NCI-H146 treated with DMSO at 0.1 percent for 48 hours (cell line): Measurements from ENCODE around the gene PTMA.

ENCODE experiments used
- DNase-seq: peaks from one replicate; lab custom pipeline; 2025; ENCODE audit not compliant: unreplicated experiment; lab: John Stamatoyannopoulos, UW

Gene PTMA

DNA sequence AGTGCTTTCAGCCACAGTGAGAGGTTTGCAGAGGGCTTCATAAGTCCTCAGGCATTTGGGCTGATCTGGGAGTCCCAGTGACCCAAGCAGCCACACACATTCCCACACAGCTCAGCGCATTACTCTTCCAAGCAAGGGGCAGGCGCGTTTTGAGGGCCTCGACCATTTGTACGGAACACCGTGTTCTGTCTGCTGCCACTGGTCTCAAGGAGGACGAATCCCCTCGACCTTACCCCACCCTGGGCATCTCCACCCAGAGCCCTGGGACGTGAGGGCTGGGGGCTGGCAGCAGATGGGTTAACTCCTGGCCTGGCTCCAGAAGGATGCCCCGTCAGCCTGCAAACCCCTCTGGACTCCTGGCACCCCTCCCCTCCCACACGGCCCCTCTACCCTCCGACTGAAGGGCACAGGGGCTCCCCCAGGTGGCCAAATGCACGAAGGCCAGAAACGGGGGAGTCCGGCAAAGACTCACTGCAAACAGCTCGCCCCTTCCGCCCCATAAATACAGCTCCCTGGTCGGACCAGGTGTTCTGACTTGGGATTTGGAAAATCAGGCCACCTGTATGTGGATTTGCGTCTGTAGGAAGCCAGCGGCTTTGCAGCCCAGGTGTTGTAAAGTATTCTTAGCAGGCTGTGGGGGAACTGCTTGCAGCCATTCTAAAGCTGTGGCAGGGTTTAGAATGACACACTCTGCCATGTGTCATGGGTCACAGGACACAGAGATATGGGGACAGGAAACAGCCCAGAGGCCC is 33.6 kb upstream of the PTMA start:
- DNase-seq = peak; percentile 34

DNA sequence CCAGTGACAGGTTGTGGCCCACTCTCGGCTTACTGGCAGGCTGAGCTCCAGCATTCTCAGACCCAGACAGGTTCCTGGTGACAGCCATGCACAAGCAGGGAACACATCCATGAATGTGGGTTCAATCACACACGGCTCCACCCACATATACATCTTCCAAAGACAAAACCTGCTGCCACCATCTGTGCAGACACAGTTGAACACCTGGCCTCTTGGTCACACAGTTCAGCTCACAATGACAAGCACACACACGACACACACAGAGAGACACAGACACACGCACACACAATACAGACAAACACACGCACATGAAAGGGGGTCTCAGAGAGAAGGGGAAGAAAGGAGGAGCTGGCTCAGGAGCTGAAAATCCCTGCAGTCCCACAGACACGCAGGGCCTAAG is 32.1 kb upstream of the PTMA start:
- no peak for DNase-seq

- peak; percentile 44 for DNase-seq
Observed at GRCh38 chr2:231677632-231678104, 30.7 kb upstream of the PTMA start.

DNA sequence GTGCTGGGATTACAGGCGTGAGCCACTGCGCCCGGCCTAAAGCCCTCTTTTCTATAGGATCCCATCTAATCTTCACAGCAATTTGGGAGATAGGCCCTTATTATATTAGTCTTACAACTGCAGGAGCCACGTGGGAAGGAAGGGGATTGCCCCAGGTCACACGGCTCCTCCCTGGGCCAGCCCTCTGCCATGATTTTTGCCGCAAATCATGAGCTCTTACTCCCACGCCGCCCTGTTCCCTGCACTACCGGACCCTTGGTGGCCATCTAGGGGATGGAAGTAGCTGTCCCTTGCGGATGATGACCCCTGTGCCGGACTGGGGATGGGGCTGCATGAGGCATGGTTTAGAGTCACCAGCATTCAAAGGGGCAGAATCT is 28.4 kb upstream of the PTMA start:
- peak; percentile 77 for DNase-seq

DNA sequence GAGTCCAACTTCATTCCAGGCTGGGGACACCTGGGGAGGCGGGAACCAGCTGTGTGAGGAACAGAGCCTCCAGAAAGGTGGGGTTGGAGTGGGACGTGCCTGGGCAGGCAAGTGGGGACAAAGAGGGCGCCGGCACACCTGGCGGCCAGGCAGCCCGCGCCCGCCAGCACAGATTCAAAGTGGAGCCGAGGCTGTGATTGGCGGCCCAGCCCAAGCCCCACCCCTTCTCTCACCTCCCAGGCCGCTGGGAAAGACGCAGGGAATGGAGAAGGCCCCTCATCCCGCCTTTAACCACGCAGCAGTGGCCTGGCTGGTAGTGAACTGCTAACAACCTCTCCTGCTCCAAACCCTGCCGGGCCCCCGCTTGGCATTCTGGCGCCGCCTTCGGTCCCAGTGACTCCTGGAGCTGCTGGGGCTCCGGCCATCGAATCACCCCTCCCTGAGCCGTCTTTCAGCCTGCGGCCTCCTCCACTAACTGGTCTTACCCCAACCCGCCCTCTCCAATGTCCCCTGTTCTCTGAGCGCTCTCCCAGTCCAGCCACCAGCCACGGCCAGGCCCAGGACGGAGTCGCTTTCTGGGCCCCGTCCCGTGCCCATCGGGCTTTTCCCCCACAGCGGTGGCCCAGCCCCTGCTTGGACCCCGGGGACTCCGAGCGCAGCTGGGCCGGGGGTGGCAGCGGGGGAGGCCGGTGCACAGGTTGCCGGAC is 27.9 kb upstream of the PTMA start:
- peak; percentile 83 for DNase-seq

DNA sequence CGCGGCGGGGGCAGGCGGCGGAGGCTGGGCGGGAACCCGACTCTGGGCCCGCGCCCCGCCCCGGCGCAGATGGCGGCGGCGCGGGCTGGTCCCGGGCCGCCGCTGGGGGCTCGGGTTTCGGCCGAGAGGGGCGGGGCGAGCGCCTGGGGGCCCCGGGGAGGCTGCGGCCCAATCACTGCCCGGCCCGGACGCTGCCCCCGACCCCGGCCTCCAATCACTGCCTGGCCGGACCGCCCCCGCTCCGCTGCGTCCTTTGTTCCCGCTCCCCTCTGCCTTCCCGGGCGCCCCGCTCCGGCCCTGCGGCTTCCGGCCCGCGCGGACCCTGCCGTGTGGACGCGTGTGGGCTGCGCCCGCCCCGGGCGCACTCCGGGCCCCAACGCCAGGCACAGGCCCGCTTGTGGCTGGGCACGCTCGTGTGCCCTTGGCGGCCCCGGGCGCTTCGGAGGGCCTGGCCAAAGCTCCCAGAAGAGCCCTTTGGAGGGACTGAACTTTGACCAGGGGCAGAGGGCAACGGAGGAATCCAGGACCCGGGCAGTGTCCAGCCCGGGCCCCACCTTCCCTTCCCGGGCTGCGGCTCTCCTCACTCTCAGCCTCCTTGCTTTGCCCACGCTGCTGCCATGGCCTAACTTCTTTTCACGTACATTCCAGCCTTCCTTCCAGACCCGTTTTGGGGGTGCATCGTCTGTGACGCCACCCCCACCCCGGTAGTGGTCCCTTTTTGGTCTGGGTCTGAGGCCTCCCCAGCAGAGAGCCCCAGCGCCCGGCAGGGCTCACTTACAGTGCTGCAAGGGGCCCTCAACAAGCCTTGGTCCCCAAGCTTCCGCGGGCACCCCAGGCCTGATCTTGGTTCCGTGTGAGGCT is 27.1 kb upstream of the PTMA start:
- DNase-seq = peak; percentile 63

GRCh38 chr2:231682603-231683291 is 25.6 kb upstream of the PTMA start:
- DNase-seq = no peak

DNA sequence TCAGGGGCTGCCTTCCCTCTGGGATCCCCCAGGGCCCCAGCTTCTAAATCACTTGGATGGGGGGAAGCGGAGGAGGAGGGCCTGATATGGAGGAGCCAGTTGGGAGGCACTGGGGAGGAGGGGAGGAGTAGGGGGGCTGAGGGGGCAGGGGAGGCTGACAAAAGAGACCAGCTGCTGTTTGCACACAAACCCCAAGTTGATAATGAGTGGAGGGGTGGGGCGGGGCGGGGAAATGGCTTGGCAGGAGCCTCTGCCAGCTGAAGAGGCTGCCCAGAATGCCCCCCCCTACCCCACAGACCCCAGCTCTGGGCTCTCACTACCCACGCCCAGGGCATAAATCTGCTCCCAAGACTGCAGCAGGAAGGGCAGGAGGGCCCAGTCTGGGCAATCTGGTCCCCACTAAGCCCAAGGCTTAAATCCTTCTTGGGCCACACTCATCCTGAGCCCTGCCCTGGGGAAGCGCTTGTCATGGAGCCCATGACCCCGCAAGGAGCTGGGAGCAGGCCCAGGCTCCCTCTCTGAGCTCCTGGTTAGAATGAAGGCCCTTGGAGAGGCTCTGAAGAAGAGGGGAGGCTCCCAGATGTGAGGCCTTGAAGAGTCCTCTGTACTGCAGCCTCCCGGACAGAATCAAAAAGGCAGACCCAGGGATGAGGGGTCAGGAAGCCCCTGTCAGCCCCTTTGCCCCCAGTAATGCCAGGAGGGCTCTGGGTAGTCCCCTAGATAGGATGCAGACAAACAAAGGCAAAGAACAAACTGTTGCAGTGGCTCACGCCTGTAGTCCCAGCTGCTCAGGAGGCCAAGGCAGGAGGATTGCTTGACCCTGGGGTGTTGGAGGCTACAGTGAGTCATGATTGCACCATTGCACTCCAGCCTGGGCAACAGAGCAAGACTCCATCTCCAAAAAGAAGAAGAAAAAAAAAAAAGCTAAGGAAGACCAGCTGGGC is 24.8 kb upstream of the PTMA start:
- no peak for DNase-seq

- no peak for DNase-seq
Observed at GRCh38 chr2:231684314-231685223, 23.8 kb upstream of the PTMA start.

DNA sequence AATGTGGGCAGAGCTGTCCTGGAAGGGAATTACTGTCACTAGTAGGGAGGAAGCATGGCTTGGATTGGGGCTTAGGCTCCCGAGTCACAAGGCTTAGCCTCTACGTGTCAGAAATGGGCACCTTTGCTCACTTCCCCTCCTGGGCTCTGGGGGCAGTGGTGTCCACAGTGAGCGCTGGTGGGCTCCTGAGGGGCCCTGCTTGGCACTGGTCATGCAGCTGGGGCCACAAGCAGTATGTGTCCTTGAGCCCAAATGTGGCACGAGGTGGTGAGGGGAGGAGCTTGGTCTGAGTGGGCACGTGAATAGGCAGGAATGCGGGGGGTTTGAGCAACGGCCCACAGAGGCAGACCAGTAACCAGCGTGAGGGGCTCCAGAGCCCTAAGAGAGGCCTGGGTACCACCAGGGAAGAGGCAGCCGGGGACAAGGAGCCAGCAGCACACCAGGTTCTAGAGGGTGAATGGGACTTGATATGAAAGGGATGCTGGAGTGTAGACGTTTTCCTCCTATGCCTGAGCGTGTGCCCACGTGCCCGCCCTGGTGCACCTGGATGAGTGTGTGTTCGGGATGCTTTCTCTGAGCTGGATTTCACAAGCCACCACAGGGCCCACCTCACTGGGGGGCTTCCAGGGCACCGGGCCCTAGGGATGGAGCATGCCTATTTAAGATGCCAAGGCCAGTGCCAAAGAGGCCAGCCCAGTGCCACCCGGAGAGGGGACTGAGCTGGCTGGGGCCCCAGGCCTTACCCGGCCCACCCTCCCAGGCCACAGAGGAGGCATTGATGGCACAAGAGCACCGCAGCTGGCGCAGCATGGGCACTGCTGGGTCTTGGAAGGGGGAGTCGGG is 22.8 kb upstream of the PTMA start:
- no peak for DNase-seq

GRCh38 chr2:231686192-231687100 is 21.9 kb upstream of the PTMA start:
- no peak for DNase-seq

DNA sequence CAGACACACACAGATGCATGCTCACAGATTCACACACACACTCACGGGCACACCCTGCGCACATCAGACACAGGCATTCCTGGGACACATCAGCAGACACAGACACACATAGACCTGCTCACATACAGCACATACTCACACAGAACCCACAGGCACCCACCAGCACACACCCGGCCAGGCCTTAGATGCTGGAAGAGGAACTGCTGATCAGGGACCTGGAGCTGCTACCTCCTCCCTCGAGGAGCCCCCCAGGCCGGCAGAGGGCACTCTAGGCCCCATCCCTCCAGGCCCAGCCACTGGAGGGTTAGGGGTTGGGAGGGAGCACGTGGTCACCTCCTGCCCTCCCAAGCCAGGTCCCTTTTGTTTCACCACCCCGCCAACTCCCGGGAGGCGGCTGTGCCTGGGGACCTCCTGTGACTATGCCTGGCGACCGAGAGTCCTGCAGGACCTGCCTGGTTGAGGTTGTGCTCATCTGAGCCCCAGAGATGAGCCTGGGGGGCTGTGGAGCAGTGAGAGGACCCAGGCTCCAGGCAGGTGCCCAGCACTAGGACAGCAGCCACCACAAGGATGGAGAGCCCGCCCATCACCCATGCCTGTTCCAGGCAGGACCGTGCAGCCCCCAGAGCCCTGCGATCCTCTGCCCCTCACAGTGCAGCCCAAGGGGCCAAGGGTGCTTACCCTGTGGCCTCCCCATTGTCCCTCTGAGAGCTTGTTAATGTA is 21.0 kb upstream of the PTMA start:
- peak; percentile 52 for DNase-seq

DNA sequence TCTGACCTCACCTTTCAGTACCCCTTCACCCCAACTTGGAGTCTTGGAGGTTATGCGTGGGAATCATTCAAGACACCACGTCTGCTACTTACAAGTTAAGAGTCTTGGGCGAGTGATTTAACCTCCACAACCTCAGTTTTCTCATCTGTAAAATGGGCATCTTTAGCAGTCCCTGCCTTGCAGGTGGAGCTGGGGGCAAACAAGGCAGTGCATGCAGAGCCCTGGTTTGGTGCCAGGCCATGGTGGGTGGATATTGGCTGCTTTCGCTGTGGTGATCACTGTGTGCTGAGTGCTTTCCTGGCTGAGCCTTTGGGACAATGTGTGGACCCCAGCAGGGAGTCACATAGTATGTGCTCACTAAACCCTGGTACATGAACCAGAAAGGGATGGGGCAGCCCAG is 20.4 kb upstream of the PTMA start:
- DNase-seq = no peak

DNA sequence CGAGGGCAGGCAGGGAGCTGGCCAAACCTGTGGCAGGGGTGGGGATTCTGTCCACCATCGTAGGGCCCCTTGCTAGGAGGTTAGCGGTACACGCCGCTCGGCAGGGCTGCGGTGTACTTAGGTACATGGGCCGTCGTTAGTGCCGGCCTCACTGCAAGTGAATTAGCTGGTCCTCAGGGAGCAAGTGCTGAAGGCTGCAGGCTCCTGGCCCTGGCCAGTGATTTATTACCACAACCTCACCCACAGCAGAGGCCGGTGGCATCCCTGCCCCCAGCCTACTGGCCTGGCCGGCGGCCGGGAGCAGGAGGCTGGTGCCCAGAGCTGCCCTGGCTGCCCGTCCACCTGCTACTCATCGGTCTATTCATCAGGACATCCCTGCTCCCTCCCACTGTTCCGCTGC is 19.6 kb upstream of the PTMA start:
- DNase-seq = no peak

GRCh38 chr2:231689124-231689893 is 19.0 kb upstream of the PTMA start:
- DNase-seq = no peak
